ENCODE results near the gene YWHAH. TPM values are rescaled to one million over a fixed set of nuclear protein-coding genes. Genes with fewer than 3 reads are reported as not detected.

YWHAH gene
- total RNA-seq, 2 experiments from 2014 or later = 113 to 145 TPM

DNA sequence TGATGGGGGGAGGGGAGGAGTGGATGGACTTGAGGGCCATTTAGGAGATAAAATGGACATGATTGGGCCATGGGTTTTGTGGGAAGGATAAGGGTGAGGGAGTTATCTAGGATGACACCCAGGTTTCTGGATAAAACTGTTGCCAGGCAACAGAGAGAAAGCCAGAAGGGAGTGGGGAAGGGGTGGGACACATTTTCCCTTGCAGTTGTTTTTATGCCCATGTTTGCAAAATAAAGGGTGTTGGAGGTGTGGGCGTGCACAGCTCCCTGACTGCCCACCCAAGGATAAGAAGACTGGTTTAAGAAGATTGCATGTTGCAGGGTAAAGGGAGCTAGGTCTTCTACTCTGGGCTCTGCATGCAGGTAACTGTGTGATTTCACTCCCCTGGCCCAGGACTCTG lies 18.3 kb upstream of the YWHAH start:
- no peaks in the 10 kb centered on the region for H3K9me3 ChIP-seq (ENCODE audit: low read length)
- H3K4me3 ChIP-seq (ENCODE audit: low read depth, low read length, poor library complexity, severe bottlenecking) = no peak overlapping the region
- H4K20me1 ChIP-seq (ENCODE audit: insufficient read depth, low read length) = no peaks in the 10 kb centered on the region
- no peak overlapping the region for H3K4me2 ChIP-seq (ENCODE audit: low read length)
- BruUV-seq (replicated peaks) = no TSS peak
- no peak for DNase-seq (ENCODE audit: low spot score)
- no peak overlapping the region for H2AFZ ChIP-seq (ENCODE audit: low read length)
- intact Hi-C loops (cut with micrococcal nuclease; ENCODE audit: unreplicated experiment) = no loop called here
- no peak overlapping the region for H3K27ac ChIP-seq (ENCODE audit: low read depth, low read length, poor library complexity, severe bottlenecking)
- CTCF ChIA-PET (ENCODE audit: unreplicated experiment) = no interaction called here
- POLR2A ChIA-PET = interaction anchor here (0.7 kb wide), 1 partner anchor 53 kb away, joined by 5 read pairs; no protein-coding TSS in a partner anchor
- TF ChIP-seq, protein P1, sequence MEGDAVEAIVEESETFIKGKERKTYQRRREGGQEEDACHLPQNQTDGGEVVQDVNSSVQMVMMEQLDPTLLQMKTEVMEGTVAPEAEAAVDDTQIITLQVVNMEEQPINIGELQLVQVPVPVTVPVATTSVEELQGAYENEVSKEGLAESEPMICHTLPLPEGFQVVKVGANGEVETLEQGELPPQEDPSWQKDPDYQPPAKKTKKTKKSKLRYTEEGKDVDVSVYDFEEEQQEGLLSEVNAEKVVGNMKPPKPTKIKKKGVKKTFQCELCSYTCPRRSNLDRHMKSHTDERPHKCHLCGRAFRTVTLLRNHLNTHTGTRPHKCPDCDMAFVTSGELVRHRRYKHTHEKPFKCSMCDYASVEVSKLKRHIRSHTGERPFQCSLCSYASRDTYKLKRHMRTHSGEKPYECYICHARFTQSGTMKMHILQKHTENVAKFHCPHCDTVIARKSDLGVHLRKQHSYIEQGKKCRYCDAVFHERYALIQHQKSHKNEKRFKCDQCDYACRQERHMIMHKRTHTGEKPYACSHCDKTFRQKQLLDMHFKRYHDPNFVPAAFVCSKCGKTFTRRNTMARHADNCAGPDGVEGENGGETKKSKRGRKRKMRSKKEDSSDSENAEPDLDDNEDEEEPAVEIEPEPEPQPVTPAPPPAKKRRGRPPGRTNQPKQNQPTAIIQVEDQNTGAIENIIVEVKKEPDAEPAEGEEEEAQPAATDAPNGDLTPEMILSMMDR (conservative IDR thresholded peaks at IDR 0.05; ENCODE audit: low read length) = no peak
- no peak for TF ChIP-seq EZH2phosphoT487 (IDR thresholded peaks at IDR 0.05; ENCODE audit: borderline replicate concordance, low read depth, low read length)
- H3K36me3 ChIP-seq (ENCODE audit: insufficient read depth, low read length) = no peaks in the 10 kb centered on the region
- H3K79me2 ChIP-seq (ENCODE audit: insufficient read depth, low read depth, low read length) = no peaks in the 10 kb centered on the region
- no peaks in the 10 kb centered on the region for H3K9me2 ChIP-seq (ENCODE audit: insufficient read depth, low read length)
- H3K4me1 ChIP-seq (ENCODE audit: insufficient read depth, low read length, poor library complexity, severe bottlenecking) = peaks cover 17% of the 10 kb centered on the region

DNA sequence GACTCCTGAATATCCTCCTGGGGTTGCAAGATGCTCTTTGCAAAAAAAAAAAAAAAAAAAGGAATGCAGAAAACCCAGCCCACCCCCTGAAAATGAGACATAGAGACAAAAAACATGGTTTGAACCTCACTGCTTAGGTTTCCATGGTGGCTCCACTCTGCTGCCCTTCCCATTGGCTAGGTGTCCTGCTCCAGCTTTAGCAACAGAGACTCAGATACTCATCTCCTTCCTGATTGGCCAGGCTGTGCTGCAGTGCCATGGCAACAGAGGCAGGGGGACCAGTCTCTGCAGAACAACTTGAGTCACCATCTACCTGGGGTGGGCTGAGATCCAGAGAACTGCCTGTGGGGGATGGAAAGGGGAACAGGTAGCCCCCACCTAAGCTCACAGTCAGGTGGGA lies 17.4 kb upstream of the YWHAH start:
- Histone ChIP-seq H3K9me2 (ENCODE audit: insufficient read depth, low read length) (no peaks in the 10 kb centered on the region), H3K36me3 (ENCODE audit: insufficient read depth, low read length) (no peaks in the 10 kb centered on the region), H3K9me3 (ENCODE audit: low read length) (no peaks in the 10 kb centered on the region), H3K4me1 (ENCODE audit: insufficient read depth, low read length, poor library complexity, severe bottlenecking) (peaks cover 17% of the 10 kb centered on the region), H2AFZ (ENCODE audit: low read length) (no peak overlapping the region), H3K4me2 (ENCODE audit: low read length) (no peak overlapping the region), H3K4me3 (ENCODE audit: low read depth, low read length, poor library complexity, severe bottlenecking) (no peak overlapping the region), H3K79me2 (ENCODE audit: insufficient read depth, low read depth, low read length) (no peaks in the 10 kb centered on the region), H4K20me1 (ENCODE audit: insufficient read depth, low read length) (no peaks in the 10 kb centered on the region), H3K27ac (ENCODE audit: low read depth, low read length, poor library complexity, severe bottlenecking) (no peak overlapping the region)
- ChIA-PET CTCF (ENCODE audit: unreplicated experiment) (no interaction called here), POLR2A (interaction anchor here (0.6 to 0.7 kb wide), 2 partner anchors 54 to 407 kb away, joined by 4 to 5 read pairs; no protein-coding TSS in a partner anchor)
- no TSS peak for BruUV-seq (replicated peaks)
- intact Hi-C loops (cut with micrococcal nuclease; ENCODE audit: unreplicated experiment) = no loop called here
- TF ChIP-seq, protein P1 (conservative IDR thresholded peaks at IDR 0.05; ENCODE audit: low read length) = no peak
- TF ChIP-seq EZH2phosphoT487 (IDR thresholded peaks at IDR 0.05; ENCODE audit: borderline replicate concordance, low read depth, low read length) = no peak
- no peak for DNase-seq (ENCODE audit: low spot score)

GRCh38 chr22:31927562-31927961 lies 16.8 kb upstream of the YWHAH start:
- H3K27ac ChIP-seq (ENCODE audit: low read depth, low read length, poor library complexity, severe bottlenecking) = no peak overlapping the region
- ChIA-PET POLR2A (interaction anchor here (0.6 kb wide), 1 partner anchor 407 kb away, joined by 4 read pairs; no protein-coding TSS in a partner anchor), CTCF (ENCODE audit: unreplicated experiment) (no interaction called here)
- no peaks in the 10 kb centered on the region for H4K20me1 ChIP-seq (ENCODE audit: insufficient read depth, low read length)
- H3K79me2 ChIP-seq (ENCODE audit: insufficient read depth, low read depth, low read length) = no peaks in the 10 kb centered on the region
- no peaks in the 10 kb centered on the region for H3K9me3 ChIP-seq (ENCODE audit: low read length)
- intact Hi-C loops (cut with micrococcal nuclease; ENCODE audit: unreplicated experiment) = no loop called here
- no peaks in the 10 kb centered on the region for H3K9me2 ChIP-seq (ENCODE audit: insufficient read depth, low read length)
- peaks cover 13% of the 10 kb centered on the region for H3K4me1 ChIP-seq (ENCODE audit: insufficient read depth, low read length, poor library complexity, severe bottlenecking)
- TF ChIP-seq, protein P1 (conservative IDR thresholded peaks at IDR 0.05; ENCODE audit: low read length) = no peak
- TF ChIP-seq EZH2phosphoT487 (IDR thresholded peaks at IDR 0.05; ENCODE audit: borderline replicate concordance, low read depth, low read length) = no peak
- H3K36me3 ChIP-seq (ENCODE audit: insufficient read depth, low read length) = no peaks in the 10 kb centered on the region
- BruUV-seq (replicated peaks) = no TSS peak
- no peak for DNase-seq (ENCODE audit: low spot score)
- no peak overlapping the region for H3K4me2 ChIP-seq (ENCODE audit: low read length)
- no peak overlapping the region for H2AFZ ChIP-seq (ENCODE audit: low read length)
- H3K4me3 ChIP-seq (ENCODE audit: low read depth, low read length, poor library complexity, severe bottlenecking) = no peak overlapping the region
